Tongue (tissue), 2 donors: ENCODE results near the gene PEAK3. TPM values are rescaled to one million over a fixed set of nuclear protein-coding genes. Genes with fewer than 3 reads are reported as not detected.

Experiments
- DNase-seq: peaks from one replicate; pipeline ENCODE4 v3.0.0-alpha.2; 2015
- total RNA-seq: library from RNA; depleted of rRNA; stranded (reverse); fragments of >200 nt; gene quantifications from one replicate; pipeline ENCODE4 v1.2.3, GENCODE V29; 2014

Gene PEAK3
- total RNA-seq, 1 donor from 2014 or later: not detected

DNA sequence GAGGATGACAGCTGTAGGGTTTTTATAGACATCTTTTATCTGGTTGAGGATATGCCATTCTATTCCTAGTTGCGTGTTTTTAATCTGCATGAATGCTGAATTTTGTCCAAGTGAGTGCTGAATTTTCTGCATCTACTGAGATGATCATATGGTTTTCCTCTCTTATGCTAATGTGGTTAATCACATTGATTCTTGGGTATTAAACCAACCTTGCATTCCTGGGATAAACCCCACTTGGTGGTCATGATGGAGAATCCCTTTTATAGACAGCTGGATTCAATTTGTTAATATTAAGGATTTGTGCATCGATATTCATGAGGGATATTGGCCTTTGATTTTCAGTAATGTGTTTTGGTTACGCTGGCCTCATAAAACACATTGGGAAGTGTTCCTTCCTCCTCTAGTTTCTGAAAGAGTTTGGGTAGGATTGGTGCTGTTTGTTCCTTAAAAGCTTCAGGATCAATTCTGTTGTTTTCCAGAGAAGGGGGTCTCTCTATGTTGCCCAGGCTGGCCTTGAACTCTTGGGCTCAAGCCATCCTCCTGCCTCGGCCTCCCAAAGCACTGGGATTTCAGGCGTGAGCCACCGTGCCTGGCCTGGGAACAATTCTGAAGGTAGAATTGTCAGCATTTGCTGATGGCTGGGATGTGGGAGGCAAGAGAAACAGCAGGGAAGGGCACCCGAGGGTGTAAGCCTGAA is 33.3 kb upstream of the PEAK3 start:
- no peak for DNase-seq

DNA sequence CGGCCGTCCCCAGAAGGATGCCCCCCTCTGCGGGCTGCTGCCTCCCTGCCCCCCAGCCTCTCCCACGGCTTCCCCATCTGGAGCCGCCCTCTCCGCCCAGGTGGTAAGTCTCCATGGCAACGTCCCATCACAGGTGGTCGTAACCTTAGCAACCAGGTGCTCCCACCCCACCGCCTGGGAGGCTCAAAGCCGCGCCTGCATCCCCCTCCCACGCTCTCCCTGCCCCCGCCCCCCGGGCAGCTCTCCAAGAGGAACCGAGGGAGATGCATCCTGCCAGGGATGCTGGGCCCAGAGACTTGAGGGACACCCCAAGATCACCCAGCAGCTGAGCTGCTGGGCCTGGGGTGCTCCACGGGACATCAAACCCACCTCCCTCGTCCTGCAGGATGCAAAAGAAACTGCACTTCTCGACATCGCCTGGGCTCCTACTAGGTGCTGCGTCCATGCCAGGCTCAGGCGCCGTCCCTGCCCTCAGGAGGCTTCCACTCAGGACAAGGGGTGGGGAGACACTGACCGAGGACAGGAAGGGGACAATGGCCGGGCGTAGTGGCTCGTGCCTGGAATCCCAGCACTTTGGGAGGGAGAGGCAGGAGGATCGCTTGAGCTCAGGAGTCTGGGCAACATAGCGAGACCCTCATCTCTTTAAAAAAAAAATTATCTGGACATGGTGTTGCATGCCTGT is 31.0 kb upstream of the PEAK3 start:
- no peak for DNase-seq

DNA sequence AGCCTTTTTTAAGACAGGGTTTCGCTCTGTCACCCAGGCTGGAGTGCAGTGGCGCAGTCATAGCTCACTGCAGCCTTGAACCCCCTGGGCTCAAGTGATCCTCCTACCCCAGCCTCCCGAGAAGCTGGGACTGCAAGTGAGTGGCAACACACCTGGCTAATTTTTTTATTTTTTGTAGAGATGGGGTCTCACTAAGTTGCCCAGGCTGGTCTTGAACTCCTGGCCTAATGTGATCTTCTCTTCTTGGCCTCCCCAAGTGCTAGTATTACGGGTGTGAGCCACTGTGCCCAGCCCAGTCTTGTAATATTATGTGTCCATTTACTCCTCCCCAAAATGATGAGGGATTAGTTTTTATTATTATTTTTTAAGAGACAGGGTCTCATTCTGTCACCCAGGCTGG is 29.1 kb upstream of the PEAK3 start:
- no peak for DNase-seq

DNA sequence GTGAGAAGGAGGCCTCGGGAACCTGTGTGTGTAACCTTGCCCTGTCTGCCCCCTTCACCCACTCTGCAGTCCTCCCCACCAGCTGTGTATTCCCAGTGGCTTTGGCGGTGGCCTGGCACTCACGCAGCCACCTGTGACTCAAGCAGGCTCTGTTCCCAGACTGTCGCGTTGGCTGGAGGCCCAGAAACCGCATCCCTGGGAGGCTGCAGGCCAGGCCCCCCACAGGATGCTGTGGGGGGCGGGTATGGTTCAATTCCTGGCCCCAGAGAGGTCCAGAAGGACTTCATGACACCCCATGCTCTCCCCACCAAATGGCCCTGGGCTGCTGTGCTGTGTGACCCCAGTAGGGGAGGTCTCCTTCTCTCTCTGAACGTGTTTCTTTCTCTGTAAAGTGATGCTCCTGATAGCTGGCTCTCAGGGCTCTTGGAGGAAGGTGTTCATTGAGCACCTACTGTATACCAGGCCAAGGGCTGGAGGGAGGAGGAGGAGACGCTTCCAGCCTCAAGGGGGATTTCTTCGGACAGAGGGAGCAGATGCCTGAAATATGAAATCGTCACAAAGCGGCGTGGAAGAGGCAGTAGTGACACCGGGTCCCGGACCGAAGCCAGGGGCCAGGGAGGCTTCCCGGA is 27.9 kb upstream of the PEAK3 start:
- peak; percentile 66 for DNase-seq

DNA sequence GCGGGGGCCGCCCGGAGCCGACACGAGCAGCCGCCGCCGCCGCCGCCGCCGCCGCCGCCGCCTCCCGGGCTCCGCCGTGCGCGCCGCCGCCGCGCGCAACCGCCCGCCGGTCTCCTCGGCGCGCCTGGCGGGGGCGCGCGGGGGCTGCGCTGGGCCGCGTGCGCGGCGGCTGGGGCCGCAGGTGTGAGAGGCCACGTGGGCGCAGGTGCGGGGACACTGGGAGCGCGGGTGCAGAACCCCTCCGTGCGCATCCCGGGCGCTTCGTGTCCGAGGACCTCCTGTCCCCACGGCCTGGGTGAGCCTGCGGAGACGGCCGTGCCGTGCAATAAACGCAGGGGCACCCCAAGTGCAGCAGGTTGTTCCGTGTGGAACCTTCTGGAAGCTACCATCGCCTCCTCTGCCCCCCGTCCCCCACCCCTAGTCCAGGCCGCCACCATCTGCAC is 26.2 kb upstream of the PEAK3 start, which contains the start of gene LINGO3:
Gene LINGO3, minus strand, starts transcription at position 41 of the 443 bp plus-strand sequence. CDS start 16,378 bp downstream, outside the sequence.
- no peak for DNase-seq

DNA sequence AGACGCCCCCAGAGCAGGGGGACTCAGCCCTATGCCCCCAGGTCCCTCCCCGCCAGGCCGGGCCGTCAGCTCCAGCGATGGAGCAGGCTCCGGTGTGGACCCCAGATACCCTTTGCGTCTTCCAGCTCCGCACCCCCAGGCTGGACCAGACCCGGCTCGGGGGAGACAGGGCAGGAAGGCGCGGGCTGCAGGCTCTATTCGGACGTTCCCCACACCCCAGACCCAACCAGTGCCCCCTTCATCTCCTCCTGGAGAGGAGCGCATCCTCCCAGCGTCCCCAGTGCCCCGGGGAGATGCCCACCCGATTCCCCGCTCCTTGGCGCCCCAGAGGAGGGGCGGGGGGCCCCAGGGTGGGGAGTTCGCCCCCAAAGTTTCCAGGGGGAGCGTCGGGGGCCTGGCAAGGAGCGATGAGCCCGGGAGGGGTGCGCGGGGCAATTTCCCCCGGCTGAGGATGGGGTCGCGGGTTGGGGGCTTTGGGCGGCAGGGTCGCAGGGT is 25.6 kb upstream of the PEAK3 start:
- DNase-seq: no peak

DNA sequence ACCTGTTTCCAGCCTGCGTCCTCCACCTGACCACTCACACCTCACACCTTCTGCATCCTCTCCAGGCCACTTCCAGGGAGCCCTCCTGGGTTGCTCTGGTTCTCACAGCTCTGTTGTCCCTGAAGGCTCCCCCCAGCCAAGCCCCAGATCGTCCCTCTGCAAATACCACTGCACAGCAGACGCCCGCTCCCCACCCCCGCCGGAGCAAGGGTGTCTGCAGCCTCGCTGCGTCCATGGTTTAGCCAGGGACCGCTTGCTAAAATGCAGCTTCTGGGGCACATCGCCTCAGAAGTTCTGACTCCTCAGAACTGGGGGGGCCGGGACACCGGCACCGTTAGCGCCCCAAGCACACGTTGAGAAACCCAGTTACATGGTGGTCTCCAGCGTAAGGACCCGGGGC is 25.0 kb upstream of the PEAK3 start:
- DNase-seq: no peak

DNA sequence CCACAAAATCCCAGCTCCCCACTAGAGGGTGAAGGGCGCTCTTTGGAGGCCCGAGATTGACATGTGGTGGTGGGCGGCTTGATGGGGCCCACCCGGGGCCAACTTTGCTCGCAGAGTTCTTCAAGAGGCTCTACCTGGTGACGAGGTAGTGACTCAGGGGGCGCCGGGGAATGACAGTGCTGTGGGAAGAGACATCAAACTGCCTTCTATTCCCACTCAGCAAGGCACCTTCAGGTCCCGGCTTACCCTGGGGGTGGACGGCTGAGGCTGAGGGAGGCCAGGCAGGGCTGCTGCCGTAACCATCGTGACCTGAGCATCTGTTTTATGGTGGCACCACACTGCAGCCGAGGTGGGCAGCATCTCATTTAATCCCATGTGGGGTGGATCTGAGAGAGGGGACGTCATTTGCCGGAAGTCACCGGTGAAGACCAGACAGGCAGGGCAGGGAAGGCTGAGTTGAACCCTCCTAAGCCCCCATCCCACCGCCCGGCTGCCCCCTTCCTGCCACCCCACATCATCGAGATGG is 24.4 kb upstream of the PEAK3 start:
- no peak for DNase-seq

DNA sequence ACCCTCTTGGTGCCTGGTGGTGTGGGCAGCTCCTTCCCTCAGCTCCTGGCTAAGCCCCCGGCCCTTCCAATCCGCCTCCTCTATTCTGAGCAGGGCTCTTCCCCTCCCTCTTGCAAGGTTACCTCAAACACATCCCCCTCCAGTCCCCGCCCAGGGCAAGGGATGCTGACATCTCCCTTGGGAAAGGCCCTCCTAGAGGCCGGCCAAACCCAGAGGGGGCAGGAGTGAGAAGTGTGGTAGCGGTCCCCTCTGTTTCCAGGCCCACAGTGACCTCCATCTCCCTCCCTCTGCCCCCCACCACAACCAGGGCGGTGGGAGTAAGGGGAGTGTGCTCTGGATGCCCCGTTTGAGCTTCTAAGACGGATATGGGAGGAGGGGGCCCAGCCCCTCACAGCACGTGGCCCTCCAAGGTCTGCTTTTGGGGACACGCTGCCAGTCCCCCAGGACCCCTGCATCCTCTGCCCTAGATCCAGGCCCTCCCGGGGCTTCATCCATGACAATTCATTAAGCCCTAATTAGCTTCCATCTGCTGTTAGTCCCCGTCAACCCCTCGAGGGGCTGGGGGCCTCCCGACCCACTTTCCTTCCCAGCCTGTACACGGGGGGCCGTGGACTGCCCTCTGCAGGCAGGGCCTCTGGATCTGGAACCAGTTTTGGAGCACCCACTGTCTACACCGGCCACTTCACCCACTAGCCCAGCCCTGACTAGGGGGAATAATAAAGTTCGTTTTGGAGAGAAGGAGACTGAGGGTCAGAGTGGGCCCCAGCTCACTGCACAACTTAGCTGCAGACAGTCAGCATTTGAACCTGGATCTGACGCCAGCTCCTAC is 23.7 kb upstream of the PEAK3 start:
- no peak for DNase-seq

DNA sequence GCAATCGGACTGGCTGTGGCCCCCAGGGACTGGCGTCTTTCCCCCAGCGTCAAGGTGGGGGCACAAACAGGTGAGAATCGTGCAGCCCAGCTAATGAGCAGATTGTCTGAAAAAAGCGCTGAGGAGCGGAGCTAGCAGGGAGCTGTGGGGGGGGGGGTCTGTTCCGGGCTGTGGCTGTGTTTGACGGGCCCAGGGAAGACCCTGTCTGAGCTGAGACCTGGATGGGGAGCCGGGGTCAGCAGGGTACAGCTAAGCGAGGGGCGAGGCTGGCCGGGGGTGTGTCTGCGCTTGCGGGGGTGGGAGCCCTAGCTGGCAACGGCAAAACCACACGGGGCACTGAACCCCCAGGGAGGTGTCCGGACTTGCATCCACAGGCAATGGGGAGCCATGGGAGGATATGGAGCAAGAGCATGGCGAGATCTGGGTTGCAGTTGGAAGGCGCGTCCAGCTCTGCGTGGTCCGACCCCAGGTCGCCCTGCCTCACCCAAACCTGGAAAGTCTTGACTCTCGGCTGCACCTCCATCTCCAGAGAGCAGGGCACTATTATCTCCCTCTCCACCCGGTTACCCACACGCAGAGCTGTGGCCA is 21.3 kb upstream of the PEAK3 start:
- no peak for DNase-seq

DNA sequence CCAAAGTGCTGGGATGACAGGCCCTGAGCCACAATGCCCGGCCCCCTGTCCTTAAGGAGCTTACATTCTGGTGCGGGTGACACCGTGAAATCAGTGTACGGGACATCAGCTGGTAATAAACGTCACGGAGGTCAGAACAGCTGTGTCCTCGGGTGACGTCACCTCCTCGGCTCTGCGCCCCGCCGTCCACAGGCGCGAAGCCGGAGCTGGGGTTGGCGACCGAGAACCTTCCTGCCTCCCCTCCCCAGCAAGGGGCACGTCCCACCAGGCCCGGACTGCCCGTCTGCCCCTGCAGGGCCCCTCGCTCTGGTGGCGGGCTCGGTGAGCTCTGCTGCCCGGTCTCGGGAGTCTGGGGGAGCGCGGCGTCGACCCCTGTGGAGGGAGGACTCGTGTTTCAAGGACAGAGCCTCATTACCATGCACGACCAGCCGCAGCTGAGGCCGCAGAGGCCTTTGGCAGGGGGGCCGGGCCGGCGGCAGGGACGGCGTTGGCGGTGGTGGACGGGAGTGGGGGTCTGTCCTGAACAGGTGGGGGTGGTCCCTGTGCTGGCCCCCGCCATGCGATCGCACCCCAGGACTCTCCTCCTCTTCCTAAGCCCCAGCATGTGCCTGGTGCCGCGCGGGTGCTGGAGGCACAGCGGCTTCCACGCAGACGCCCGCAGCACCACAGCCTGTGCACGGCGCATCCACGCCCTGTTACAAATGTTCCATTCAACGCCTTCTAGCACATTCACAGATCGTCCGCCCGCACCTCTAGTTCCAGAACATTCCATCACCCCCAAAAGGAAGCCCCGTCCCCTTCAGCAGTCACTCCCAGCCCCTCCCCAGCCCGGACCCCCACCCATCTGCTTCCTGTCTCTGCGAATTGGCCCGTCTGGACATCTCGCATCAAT is 20.6 kb upstream of the PEAK3 start:
- DNase-seq: peak; percentile 84

DNA sequence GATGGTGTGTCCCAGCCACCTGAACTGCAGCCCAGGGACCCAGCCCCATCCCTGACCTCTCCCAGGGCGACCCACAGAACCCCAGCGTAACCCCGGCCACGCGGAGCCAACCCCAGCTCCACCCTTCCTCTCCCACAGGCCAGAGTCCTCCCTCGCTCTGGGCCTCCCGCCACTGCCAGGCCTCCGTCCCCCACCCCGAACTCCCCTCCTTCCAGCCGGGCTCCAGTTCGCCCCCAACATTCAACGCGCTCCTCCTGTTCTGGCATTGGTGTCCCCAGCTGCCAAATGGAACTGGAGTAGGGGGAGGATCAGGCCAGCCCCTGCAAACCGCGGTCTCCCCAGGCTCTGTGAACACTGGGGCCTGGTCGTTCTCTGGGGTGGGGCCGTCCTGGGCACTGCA is 18.6 kb upstream of the PEAK3 start:
- no peak for DNase-seq

DNA sequence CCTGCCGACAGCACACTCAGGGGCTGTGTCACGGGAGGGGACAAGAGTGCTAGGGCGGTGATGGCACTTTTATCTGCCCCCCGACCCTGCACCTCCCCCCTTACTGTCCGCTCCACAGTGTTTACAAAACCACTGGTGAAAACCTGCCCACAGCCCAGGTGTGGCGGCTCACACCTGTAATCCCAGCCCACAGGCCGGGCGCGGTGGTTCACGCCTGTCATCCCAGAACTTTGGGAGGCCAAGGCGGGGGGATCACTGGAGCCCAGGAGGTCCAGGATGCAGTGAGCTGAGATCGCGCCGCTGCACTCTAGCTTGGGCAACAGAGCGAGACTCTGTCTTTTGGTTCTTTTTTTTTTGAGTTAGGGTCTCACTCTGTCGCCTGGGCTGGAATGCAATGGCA is 14.2 kb upstream of the PEAK3 start:
- DNase-seq: no peak

DNA sequence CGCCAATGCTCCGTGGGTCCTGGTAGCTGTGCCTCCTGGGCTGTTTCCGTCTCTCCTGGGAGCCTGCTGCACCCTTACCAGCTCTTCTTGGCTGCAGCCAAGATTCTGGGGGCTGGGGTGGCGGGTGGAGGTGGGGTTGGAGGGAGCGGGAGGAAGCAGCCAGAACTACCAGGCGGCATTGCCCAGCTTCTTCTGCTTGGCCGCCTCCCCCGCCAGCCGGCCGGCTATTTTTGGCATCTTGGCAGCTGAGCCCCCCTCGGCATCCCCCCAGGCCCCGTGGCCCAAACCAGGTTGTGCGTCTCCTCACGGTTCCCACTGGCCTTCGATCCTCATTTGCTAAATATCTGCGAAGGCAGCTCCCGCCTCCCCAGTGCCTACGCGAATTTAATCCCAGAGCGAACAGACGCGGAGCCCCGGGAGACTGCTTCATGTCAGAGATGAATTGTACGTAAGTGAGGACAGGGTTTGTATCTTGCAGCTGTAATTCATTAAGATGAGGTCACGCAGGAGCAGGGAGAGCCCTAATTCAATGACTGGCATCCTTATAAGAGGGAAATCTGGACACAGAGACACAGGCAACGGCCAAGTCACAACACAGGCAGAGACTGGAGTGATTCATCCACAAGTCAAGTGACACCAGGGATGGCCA is 12.8 kb upstream of the PEAK3 start:
- peak; percentile 67 for DNase-seq

DNA sequence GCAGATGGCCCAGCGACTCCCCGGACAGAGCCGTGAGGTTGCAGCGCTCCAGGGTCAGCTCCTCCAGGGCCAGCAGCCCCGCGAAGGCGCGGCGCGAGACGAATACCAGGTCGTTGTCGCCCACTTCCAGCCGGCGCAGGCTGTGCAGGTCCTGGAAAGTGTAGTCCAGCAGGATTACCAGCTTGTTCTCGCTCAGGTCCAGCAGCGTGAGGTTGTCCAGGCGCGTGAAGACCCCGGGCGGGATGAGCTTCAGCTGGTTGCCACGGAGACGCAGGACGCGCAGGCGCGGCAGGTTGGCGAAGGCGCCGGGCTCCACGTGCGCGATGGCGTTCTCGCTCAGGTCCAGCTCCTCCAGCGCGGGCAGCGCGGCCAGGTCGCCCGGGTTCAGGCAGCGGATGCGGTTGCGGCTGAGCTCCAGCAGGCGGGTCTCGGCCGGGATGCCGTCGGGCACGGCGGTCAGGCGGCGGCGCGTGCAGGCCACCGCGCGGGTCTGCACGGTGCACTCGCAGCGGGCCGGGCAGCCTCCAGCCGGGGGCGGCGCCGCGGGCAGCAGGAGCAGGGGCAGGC is 9.3 kb upstream of the PEAK3 start:
- DNase-seq: peak; percentile 45

DNA sequence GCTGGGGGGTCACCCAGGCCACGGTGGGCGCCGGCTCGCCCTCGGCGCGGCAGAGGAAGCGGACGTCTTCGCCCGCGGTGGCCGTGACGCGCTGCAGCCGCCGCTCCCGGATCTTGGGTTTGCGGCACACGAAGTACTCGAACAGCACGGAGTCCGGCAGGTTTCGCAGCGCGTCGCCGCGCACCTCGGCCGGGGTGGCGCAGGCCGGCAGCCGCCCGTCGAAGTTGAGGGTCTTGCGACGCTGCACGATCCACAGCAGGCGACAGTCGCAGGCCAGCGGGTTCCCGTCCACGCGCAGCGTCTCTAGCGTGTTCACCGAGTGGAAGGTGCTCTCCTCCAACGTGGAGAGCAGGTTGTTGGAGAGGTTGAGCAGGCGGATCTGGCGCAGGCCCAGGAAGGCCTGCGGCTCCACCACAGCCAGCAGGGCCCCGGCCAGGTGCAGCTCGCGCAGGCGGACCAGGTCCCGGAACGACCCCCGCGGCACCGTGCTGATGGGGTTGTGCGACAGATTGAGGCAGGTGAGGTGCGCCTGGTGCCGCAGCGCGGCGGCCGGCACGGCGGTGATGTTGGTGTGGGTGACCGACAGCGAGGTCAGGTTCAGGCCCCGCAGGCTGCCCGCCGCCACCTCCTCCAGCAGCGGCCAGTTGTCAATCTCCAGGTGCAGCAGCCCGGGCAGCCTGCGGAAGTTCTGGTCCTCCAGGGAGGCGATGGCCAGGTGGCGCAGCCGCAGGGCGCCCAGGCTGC is 8.6 kb upstream of the PEAK3 start:
- DNase-seq: no peak

DNA sequence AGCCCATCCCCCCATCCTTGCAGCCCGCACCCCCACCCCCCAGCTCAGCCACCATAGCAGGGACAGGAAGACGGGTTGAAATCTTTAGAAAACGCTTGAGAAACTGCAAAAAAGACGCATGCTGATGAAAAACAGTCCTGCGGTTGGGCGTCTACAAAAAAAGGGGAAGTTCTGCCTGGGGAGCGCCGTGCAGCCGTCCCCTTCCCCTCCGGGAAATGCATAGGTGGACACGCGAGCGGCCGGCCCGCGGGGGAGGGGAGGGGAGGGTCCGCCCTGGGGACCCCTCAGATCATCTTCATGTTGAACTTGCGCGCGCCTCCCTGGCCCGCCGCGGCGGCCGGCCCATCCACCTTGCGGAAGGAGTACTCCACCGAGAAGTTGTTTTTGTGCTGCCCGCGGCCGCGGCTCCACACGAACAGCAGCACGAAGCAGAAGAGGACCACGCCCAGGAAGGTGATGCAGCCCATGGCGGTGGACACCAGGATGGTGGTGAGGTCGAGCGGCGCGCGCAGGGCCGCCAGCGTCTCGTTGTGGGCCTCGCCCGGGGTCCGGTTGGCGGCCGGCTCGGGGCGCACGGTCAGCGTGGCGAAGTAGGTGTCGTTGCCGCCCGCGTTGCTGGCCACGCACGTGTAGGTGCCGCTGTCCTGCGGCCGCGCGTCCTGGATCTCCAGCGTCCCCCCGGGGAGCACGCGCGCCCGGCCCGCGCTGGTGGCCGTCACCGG is 7.9 kb upstream of the PEAK3 start:
- no peak for DNase-seq
